ENCODE data around the gene ZNF554.

The ZNF554 gene

DNA sequence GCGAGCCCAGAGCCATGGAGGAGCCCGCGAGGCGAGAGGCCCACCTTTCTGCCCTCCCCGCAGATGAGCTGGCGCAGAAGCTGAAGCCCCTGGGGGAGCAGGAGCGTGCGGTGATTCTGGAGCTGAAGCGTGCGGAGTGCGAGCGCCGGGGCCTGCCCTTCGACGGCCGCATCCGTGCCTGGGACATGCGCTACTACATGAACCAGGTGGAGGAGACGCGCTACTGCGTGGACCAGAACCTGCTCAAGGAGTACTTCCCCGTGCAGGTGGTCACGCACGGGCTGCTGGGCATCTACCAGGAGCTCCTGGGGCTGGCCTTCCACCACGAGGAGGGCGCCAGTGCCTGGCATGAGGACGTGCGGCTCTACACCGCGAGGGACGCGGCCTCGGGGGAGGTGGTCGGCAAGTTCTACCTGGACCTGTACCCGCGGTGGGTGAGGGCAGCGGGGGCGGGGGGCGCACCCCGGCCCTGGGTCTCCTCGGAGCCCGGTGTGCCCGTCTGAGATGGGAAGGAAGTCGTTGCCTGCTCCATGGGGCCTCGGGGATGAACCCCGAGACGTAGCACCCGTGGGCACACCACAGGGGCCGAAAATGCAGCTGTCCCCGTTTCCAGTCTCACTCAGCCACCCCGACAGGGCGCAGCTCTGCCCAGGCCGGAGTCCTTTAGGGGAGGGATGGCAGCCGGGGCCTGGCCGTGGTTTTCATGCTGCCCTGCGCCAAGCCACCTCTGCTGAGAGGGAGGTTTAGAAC lies 12.1 kb upstream of the ZNF554 start:
- DNase-seq (ENCODE audit: low spot score): no peak
- in situ Hi-C loops (cut with MboI; ENCODE audit: low pct_unique_long_range_greater_than_20kb, low sequenced_read_pairs, unreplicated experiment): no loop called here
- TF ChIP-seq, protein P1, sequence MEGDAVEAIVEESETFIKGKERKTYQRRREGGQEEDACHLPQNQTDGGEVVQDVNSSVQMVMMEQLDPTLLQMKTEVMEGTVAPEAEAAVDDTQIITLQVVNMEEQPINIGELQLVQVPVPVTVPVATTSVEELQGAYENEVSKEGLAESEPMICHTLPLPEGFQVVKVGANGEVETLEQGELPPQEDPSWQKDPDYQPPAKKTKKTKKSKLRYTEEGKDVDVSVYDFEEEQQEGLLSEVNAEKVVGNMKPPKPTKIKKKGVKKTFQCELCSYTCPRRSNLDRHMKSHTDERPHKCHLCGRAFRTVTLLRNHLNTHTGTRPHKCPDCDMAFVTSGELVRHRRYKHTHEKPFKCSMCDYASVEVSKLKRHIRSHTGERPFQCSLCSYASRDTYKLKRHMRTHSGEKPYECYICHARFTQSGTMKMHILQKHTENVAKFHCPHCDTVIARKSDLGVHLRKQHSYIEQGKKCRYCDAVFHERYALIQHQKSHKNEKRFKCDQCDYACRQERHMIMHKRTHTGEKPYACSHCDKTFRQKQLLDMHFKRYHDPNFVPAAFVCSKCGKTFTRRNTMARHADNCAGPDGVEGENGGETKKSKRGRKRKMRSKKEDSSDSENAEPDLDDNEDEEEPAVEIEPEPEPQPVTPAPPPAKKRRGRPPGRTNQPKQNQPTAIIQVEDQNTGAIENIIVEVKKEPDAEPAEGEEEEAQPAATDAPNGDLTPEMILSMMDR (IDR thresholded peaks at IDR 0.05; ENCODE audit: extremely low read depth, insufficient read depth, missing control alignments): no peak

DNA sequence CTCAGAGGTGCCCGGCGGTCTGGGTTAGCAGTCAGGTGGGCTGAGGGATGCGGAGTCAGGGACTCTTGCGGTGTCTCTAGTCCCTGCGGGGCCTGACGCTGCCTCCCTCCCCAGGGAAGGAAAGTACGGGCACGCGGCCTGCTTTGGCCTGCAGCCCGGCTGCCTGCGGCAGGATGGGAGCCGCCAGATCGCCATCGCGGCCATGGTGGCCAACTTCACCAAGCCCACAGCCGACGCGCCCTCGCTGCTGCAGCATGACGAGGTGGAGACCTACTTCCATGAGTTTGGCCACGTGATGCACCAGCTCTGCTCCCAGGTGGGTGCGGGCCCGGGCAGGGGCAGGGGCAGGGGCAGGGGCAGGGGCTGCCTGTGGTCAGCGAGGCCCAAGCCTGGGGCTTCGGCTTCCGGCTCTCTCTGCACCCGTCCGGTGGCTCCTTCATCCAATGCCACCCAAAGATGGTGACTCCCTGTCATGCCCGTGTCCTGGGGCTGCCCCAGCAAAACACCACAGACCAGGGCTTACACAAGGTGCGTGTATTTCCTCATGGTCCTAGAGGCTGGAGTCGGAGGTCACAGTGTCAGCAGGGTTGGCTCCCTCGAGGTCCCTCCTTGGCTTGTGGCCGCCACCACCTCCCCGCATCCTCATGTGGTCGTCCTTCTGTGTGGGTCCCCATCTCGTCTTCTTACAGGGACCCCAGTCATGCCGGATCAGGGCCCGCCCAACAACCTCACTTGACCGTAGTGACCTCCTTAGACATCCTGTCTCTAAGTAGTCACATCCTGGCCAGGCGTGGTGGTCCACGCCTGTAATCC lies 11.3 kb upstream of the ZNF554 start:
- no peak for DNase-seq (ENCODE audit: low spot score)
- TF ChIP-seq, protein P1 (IDR thresholded peaks at IDR 0.05; ENCODE audit: extremely low read depth, insufficient read depth, missing control alignments): no peak
- in situ Hi-C loops (cut with MboI; ENCODE audit: low pct_unique_long_range_greater_than_20kb, low sequenced_read_pairs, unreplicated experiment): no loop called here

DNA sequence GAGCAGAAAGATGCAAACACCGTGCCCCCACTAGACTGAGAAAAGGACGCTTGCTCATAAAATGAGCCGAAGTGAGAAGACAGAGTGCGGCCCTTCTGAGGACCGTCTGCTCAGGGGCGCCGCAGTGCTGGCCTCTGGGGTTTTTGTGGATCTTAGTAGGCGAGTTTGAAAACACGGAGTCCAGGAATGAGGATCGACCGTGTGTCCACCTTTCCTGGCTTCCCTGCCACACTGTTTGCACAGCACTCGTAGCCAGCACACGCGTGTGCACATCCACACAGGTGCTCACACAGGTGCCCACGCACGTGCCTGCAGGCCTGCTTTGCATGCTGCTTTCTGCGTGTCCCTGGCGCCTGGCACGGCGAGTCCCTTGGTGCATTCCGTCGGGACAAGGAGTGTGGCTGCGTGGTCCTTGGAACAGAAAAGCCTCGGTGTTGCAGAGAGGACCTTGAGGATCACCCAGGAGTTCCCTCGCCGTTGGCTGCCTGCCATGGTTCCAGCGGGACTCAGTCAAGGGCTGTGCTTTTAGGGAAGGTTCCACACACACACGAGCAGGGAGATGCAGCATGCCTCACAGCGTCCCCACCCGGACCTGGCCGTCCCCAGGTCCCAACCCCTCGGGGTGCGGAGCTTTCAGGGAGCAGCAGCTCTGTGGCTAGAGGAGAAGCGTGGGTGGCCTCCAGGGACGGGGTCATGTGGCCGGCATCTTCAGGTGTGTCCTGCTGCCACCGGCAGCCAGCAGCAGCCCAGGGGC lies 10.1 kb upstream of the ZNF554 start:
- DNase-seq (ENCODE audit: low spot score): peak; percentile 24
- in situ Hi-C loops (cut with MboI; ENCODE audit: low pct_unique_long_range_greater_than_20kb, low sequenced_read_pairs, unreplicated experiment): no loop called here
- TF ChIP-seq, protein P1 (IDR thresholded peaks at IDR 0.05; ENCODE audit: extremely low read depth, insufficient read depth, missing control alignments): no peak

DNA sequence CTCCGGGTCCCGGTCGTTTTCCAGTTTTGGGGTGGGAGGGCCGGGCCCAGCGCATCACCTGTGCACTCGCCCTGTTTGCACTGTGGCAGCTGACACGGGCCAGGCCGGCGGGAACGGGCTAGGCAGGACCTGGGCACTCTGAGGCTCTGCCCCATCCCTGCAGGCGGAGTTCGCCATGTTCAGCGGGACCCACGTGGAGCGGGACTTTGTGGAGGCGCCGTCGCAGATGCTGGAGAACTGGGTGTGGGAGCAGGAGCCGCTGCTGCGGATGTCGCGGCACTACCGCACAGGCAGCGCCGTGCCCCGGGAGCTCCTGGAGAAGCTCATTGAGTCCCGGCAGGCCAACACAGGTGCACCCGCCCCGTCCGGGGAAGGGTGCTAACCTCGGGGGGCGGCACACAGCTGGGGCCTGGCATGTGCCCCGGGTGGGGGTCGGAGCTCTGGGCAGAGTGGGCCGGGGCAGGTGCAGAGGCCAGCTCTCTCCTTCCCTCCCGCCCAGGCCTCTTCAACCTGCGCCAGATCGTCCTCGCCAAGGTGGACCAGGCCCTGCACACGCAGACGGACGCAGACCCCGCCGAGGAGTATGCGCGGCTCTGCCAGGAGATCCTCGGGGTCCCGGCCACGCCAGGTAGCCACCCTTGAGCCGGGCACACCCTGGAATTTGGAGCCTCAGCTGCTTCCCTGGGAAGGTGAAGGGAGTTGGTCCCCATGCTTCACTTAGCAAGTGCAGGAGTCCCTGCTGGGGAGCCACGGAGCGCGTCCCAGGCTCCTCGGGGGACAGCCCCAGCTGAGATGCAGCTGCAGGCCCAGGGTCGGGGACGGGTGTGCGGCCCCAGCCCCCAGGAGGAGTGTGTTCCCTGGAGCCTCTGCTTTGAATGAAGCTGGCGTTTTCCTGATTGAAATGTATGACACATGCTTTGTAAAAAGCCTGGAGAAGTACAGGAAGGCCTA lies 9.3 kb upstream of the ZNF554 start:
- in situ Hi-C loops (cut with MboI; ENCODE audit: low pct_unique_long_range_greater_than_20kb, low sequenced_read_pairs, unreplicated experiment): no loop called here
- peak; percentile 29 for DNase-seq (ENCODE audit: low spot score)
- TF ChIP-seq, protein P1 (IDR thresholded peaks at IDR 0.05; ENCODE audit: extremely low read depth, insufficient read depth, missing control alignments): no peak

DNA sequence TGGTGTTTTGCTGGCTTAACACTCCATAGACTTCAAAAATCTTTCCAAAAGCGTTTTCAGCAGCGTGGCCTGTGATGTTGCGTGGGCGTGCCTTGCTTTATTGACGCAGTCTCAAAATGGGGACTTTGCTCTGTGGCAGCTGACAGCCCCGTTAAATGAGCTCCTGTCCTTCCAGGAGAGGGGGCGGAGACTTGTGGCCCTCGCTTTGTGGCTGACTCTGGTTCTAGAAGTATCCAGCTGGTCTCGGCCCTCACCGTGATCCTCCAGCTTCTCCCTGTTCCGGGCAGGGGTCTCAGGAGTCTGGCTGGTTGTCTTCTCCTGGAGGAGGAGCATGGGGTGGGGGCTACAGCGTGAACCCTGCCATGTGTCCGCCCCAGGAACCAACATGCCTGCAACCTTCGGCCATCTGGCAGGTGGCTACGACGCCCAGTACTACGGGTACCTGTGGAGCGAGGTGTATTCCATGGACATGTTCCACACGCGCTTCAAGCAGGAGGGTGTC lies 8.4 kb upstream of the ZNF554 start:
- in situ Hi-C loops (cut with MboI; ENCODE audit: low pct_unique_long_range_greater_than_20kb, low sequenced_read_pairs, unreplicated experiment): no loop called here
- peak; percentile 28 for DNase-seq (ENCODE audit: low spot score)
- TF ChIP-seq, protein P1 (IDR thresholded peaks at IDR 0.05; ENCODE audit: extremely low read depth, insufficient read depth, missing control alignments): no peak

Data from GM13977 (cell line).